DND-41 (cell line): Measurements from ENCODE around the gene LRRC3B.

Experiments
- ATAC-seq: fragments of 200-7000 bp; cut with Tn5 transposase; 3 replicates; pipeline ENCODE4 v1.9.1; 2021; ENCODE audit warnings: low read depth; ENCODE audit not compliant: insufficient read depth
- DNase-seq: peaks from one replicate; pipeline ENCODE4 v3.0.0-alpha.2; 2020
- H2AFZ ChIP-seq: 2 replicates; pipeline ENCODE4 v1.6.0; 2012; ENCODE audit warnings: low read depth, low read length
- H3K27ac ChIP-seq: 2 replicates; pipeline ENCODE4 v1.5.1; 2012; ENCODE audit warnings: low read length, inconsistent platforms
- H3K27me3 ChIP-seq: fragments of 200-600 bp; sonication (generic); 2 replicates; pipeline ENCODE4 v1.6.0; 2012; ENCODE audit warnings: low read length, mild to moderate bottlenecking, inconsistent platforms; ENCODE audit not compliant: insufficient read depth, poor library complexity
- H3K36me3 ChIP-seq: 2 replicates; pipeline ENCODE4 v1.5.1; 2012; ENCODE audit warnings: low read length, inconsistent platforms; ENCODE audit not compliant: insufficient read depth
- H3K4me1 ChIP-seq: 2 replicates; pipeline ENCODE4 v1.5.1; 2012; ENCODE audit warnings: mild to moderate bottlenecking, low read length; ENCODE audit not compliant: insufficient read depth
- H3K4me2 ChIP-seq: 2 replicates; pipeline ENCODE4 v1.6.0; 2012; ENCODE audit warnings: mild to moderate bottlenecking, moderate library complexity, low read length, inconsistent platforms; ENCODE audit not compliant: insufficient read depth
- H3K4me3 ChIP-seq, 2 experiments: fragments of 200-600 bp in 1 of 2; shearing (Covaris generic) in 1 of 2; 2 replicates each; pipeline ENCODE4 v1.5.1; 2012 to 2016; ENCODE audit warnings: inconsistent platforms in 2 of 2, low read length in 2 of 2, mild to moderate bottlenecking in 2 of 2, low read depth in 1 of 2, moderate library complexity in 1 of 2
- H3K79me2 ChIP-seq: 2 replicates; pipeline ENCODE4 v1.6.0; 2012; ENCODE audit warnings: low read length, inconsistent platforms; ENCODE audit not compliant: insufficient read depth
- H3K9ac ChIP-seq: 2 replicates; pipeline ENCODE4 v1.6.0; 2012; ENCODE audit warnings: low read depth, mild to moderate bottlenecking, inconsistent platforms, low read length, moderate library complexity
- H3K9me3 ChIP-seq: 2 replicates; pipeline ENCODE4 v1.5.1; 2012; ENCODE audit warnings: low read length, moderate library complexity, mild to moderate bottlenecking, inconsistent platforms; ENCODE audit not compliant: insufficient read depth, severe bottlenecking
- H4K20me1 ChIP-seq: 2 replicates; pipeline ENCODE4 v1.6.0; 2012; ENCODE audit warnings: low read length; ENCODE audit not compliant: insufficient read depth
- CTCF ChIP-seq: IDR thresholded peaks from 2 replicates; pipeline ENCODE4 v1.5.1; 2012; ENCODE audit warnings: borderline replicate concordance, low read length, moderate library complexity, mild to moderate bottlenecking; ENCODE audit not compliant: poor library complexity, severe bottlenecking; ENCODE audit errors: extremely low read depth
- EZH2 ChIP-seq: IDR thresholded peaks from 3 replicates; pipeline ENCODE4 v1.6.1; 2012; ENCODE audit warnings: borderline replicate concordance, low read depth, mild to moderate bottlenecking, moderate library complexity, low read length, inconsistent platforms; ENCODE audit not compliant: severe bottlenecking

Gene LRRC3B

GRCh38 chr3:26623419-26624208, 1.0 kb downstream of the LRRC3B start:
- H4K20me1 ChIP-seq, result no peaks in the 10 kb centered on the region
- H3K9me3 ChIP-seq, result no peaks in the 10 kb centered on the region
- no peaks in the 10 kb centered on the region for H3K36me3 ChIP-seq
- H3K4me1 ChIP-seq, result no peaks in the 10 kb centered on the region
- no peaks in the 10 kb centered on the region for H3K79me2 ChIP-seq
- H3K9ac ChIP-seq, result no peak overlapping the region
- TF ChIP-seq EZH2 (no peak), CTCF (no peak)
- ATAC-seq, result no peak
- no peak overlapping the region for H3K4me2 ChIP-seq
- no peak overlapping the region for H2AFZ ChIP-seq
- no peak overlapping the region for H3K4me3 ChIP-seq
- no peaks in the 10 kb centered on the region for H3K27me3 ChIP-seq
- no peak for DNase-seq
- no peak overlapping the region for H3K27ac ChIP-seq

DNA sequence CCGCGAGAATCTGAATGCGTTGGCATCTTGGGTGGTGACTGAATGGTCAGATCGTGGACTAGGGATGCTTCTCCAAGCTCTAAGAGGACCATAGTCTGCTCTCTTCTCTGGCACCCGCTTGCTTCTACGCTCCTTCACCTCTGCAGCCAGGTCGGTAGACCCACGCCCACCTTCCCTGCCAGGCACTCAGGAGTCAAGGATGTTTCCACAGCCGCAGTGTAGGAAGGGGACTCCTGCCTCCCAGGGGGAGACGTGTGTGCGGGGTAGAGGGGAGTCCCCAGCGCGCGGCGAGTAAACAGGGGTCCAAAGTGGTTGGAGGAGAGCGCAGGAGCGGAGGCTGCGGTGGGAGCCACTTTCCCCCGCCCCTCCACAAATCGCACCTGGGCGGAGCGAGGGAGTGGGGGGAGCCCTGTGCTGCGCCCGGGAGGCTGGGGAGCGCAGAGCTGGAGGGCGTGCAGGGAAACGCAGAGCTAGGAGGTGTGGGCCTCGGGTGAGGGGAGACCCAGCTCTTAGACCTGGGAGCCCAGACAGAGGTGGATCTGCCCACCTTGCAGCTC, 1.7 kb downstream of the LRRC3B start:
- Histone ChIP-seq H3K4me2 (no peak overlapping the region), H2AFZ (no peak overlapping the region), H3K4me3 (no peak overlapping the region), H3K27me3 (no peaks in the 10 kb centered on the region), H3K79me2 (no peaks in the 10 kb centered on the region), H3K36me3 (no peaks in the 10 kb centered on the region), H3K9me3 (no peaks in the 10 kb centered on the region), H3K9ac (no peak overlapping the region), H3K4me1 (no peaks in the 10 kb centered on the region), H4K20me1 (no peaks in the 10 kb centered on the region), H3K27ac (no peak overlapping the region)
- no peak for DNase-seq
- ATAC-seq, result no peak
- TF ChIP-seq CTCF, result no peak
- TF ChIP-seq EZH2, result no peak

DNA sequence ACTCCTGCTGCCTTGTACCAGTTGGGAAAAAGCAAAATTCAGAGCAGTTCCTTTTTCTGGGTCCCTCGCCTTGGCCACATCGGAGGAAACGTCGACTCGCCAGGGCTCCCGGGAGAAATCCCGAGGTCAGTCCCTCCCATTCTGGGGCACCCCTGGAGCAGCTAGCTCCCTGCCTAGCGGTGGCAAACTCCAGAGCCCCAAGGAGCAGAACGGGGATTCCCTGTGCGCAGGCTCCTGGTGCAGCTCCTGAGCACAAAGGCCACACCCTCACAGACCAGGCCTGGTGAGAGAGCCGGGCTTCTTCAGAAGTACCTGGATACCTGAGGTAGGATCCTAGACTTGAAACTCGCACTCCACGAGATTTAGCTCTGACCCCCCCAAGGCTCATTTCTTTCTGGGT, 2.6 kb downstream of the LRRC3B start:
- ATAC-seq, result no peak
- no peak overlapping the region for H3K27ac ChIP-seq
- H4K20me1 ChIP-seq, result no peaks in the 10 kb centered on the region
- no peak overlapping the region for H3K9ac ChIP-seq
- H3K4me3 ChIP-seq, result no peak overlapping the region
- no peaks in the 10 kb centered on the region for H3K4me1 ChIP-seq
- no peak overlapping the region for H3K4me2 ChIP-seq
- no peaks in the 10 kb centered on the region for H3K27me3 ChIP-seq
- H3K36me3 ChIP-seq, result no peaks in the 10 kb centered on the region
- no peak for DNase-seq
- TF ChIP-seq CTCF (no peak), EZH2 (no peak)
- H2AFZ ChIP-seq, result no peak overlapping the region
- no peaks in the 10 kb centered on the region for H3K9me3 ChIP-seq
- H3K79me2 ChIP-seq, result no peaks in the 10 kb centered on the region
